Stimulated activated memory B cell treated with anti-CD40 and anti-IgM and Interleukin-4, amounts not matched to agents 10 μg/mL and 1 μg/mL and 100 μg/mL, for 72 hours (primary cell): ENCODE results near the gene EPHB2.

ENCODE experiments used
- ATAC-seq: fragments of 150-1000 bp; cut with Tn5 transposase; 2 replicates; pipeline ENCODE4 v1.10.0; 2021
- H3K27ac Mint-ChIP-seq: one replicate; pipeline ENCODE4 v1.8.0; 2022; ENCODE audit warnings: mild to moderate bottlenecking, mixed read lengths
- H3K27me3 Mint-ChIP-seq: one replicate; pipeline ENCODE4 v1.8.0; 2022; ENCODE audit warnings: mixed read lengths
- H3K36me3 Mint-ChIP-seq: one replicate; pipeline ENCODE4 v1.8.0; 2022; ENCODE audit warnings: mixed read lengths
- H3K4me1 Mint-ChIP-seq: one replicate; pipeline ENCODE4 v1.8.0; 2022; ENCODE audit warnings: mixed read lengths
- H3K4me3 Mint-ChIP-seq: one replicate; pipeline ENCODE4 v1.8.0; 2022; ENCODE audit warnings: mild to moderate bottlenecking, moderate library complexity, mixed read lengths
- H3K9me3 Mint-ChIP-seq: one replicate; pipeline ENCODE4 v1.8.0; 2022; ENCODE audit warnings: mixed read lengths

Gene EPHB2

GRCh38 chr1:22855668-22856606, 145.3 kb downstream of the EPHB2 start:
- Mint-ChIP-seq H3K9me3 (no peaks in the 10 kb centered on the region), H3K27ac (peak overlapping the region; percentile 47), H3K4me3 (no peak overlapping the region), H3K36me3 (no peaks in the 10 kb centered on the region), H3K4me1 (peaks cover 39% of the 10 kb centered on the region), H3K27me3 (peaks cover 21% of the 10 kb centered on the region)
- ATAC-seq = no peak

- ATAC-seq = no peak
- Mint-ChIP-seq H3K4me3 (no peak overlapping the region), H3K4me1 (peaks cover 32% of the 10 kb centered on the region), H3K27me3 (peaks cover 21% of the 10 kb centered on the region), H3K9me3 (no peaks in the 10 kb centered on the region), H3K36me3 (no peaks in the 10 kb centered on the region), H3K27ac (no peak overlapping the region)
These were observed 147.0 kb downstream of the EPHB2 start for GRCh38 chr1:22857661-22858060.

GRCh38 chr1:22860414-22860800, 149.8 kb downstream of the EPHB2 start:
- no peaks in the 10 kb centered on the region for H3K9me3 Mint-ChIP-seq
- H3K4me1 Mint-ChIP-seq = peaks cover 11% of the 10 kb centered on the region
- H3K27me3 Mint-ChIP-seq = peaks cover 22% of the 10 kb centered on the region
- H3K4me3 Mint-ChIP-seq = no peak overlapping the region
- ATAC-seq = peak; percentile 29
- no peak overlapping the region for H3K27ac Mint-ChIP-seq
- no peaks in the 10 kb centered on the region for H3K36me3 Mint-ChIP-seq

- H3K27me3 Mint-ChIP-seq = peaks cover 27% of the 10 kb centered on the region
- peaks cover 15% of the 10 kb centered on the region for H3K4me1 Mint-ChIP-seq
- no peak overlapping the region for H3K27ac Mint-ChIP-seq
- no peaks in the 10 kb centered on the region for H3K36me3 Mint-ChIP-seq
- H3K4me3 Mint-ChIP-seq = no peak overlapping the region
- no peak for ATAC-seq
- H3K9me3 Mint-ChIP-seq = peaks cover under 1% of the 10 kb centered on the region
These were observed 150.3 kb downstream of the EPHB2 start for GRCh38 chr1:22860883-22861385.

GRCh38 chr1:22861764-22862440, 151.3 kb downstream of the EPHB2 start:
- peaks cover 34% of the 10 kb centered on the region for H3K27me3 Mint-ChIP-seq
- H3K4me3 Mint-ChIP-seq = no peak overlapping the region
- H3K27ac Mint-ChIP-seq = no peak overlapping the region
- ATAC-seq = no peak
- H3K36me3 Mint-ChIP-seq = no peaks in the 10 kb centered on the region
- H3K4me1 Mint-ChIP-seq = peaks cover 17% of the 10 kb centered on the region
- peaks cover 2% of the 10 kb centered on the region for H3K9me3 Mint-ChIP-seq

GRCh38 chr1:22862752-22863151, 152.1 kb downstream of the EPHB2 start:
- Mint-ChIP-seq H3K36me3 (no peaks in the 10 kb centered on the region), H3K27ac (no peak overlapping the region), H3K9me3 (peaks cover 2% of the 10 kb centered on the region), H3K27me3 (peaks cover 43% of the 10 kb centered on the region), H3K4me1 (peaks cover 17% of the 10 kb centered on the region), H3K4me3 (no peak overlapping the region)
- ATAC-seq = no peak

GRCh38 chr1:22863766-22864165, 153.1 kb downstream of the EPHB2 start:
- Mint-ChIP-seq H3K36me3 (no peaks in the 10 kb centered on the region), H3K4me3 (no peak overlapping the region), H3K4me1 (peaks cover 17% of the 10 kb centered on the region), H3K27ac (no peak overlapping the region), H3K9me3 (peaks cover 2% of the 10 kb centered on the region), H3K27me3 (peaks cover 47% of the 10 kb centered on the region)
- ATAC-seq = no peak

- H3K36me3 Mint-ChIP-seq = no peaks in the 10 kb centered on the region
- peaks cover 13% of the 10 kb centered on the region for H3K4me1 Mint-ChIP-seq
- peaks cover 49% of the 10 kb centered on the region for H3K27me3 Mint-ChIP-seq
These were observed 154.2 kb downstream of the EPHB2 start for GRCh38 chr1:22864886-22865285.

GRCh38 chr1:22865736-22866135, 155.1 kb downstream of the EPHB2 start:
- no peak for ATAC-seq
- peaks cover 2% of the 10 kb centered on the region for H3K9me3 Mint-ChIP-seq
- no peak overlapping the region for H3K27ac Mint-ChIP-seq
- H3K36me3 Mint-ChIP-seq = no peaks in the 10 kb centered on the region
- H3K4me3 Mint-ChIP-seq = no peak overlapping the region
- peaks cover 9% of the 10 kb centered on the region for H3K4me1 Mint-ChIP-seq
- peaks cover 43% of the 10 kb centered on the region for H3K27me3 Mint-ChIP-seq

More at GRCh38 chr1:22864886-22865285, 154.2 kb downstream of the EPHB2 start:
- ATAC-seq = no peak
- no peak overlapping the region for H3K27ac Mint-ChIP-seq
- H3K4me3 Mint-ChIP-seq = no peak overlapping the region
- peaks cover 2% of the 10 kb centered on the region for H3K9me3 Mint-ChIP-seq

GRCh38 chr1:22866868-22867267, 156.2 kb downstream of the EPHB2 start:
- H3K4me3 Mint-ChIP-seq = no peak overlapping the region
- H3K27ac Mint-ChIP-seq = no peak overlapping the region
- peaks cover 9% of the 10 kb centered on the region for H3K4me1 Mint-ChIP-seq
- peaks cover 43% of the 10 kb centered on the region for H3K27me3 Mint-ChIP-seq
- ATAC-seq = no peak
- H3K9me3 Mint-ChIP-seq = peaks cover 2% of the 10 kb centered on the region
- no peaks in the 10 kb centered on the region for H3K36me3 Mint-ChIP-seq

GRCh38 chr1:22868331-22868730, 157.7 kb downstream of the EPHB2 start:
- no peak overlapping the region for H3K4me3 Mint-ChIP-seq
- peaks cover 9% of the 10 kb centered on the region for H3K4me1 Mint-ChIP-seq
- no peaks in the 10 kb centered on the region for H3K36me3 Mint-ChIP-seq
- no peak for ATAC-seq
- peaks cover 43% of the 10 kb centered on the region for H3K27me3 Mint-ChIP-seq
- H3K27ac Mint-ChIP-seq = no peak overlapping the region
- H3K9me3 Mint-ChIP-seq = peaks cover 2% of the 10 kb centered on the region

GRCh38 chr1:22869325-22869724, 158.7 kb downstream of the EPHB2 start:
- peaks cover 2% of the 10 kb centered on the region for H3K9me3 Mint-ChIP-seq
- peaks cover 9% of the 10 kb centered on the region for H3K4me1 Mint-ChIP-seq

GRCh38 chr1:22870201-22870871, 159.7 kb downstream of the EPHB2 start:
- no peak overlapping the region for H3K27ac Mint-ChIP-seq
- peaks cover 8% of the 10 kb centered on the region for H3K4me1 Mint-ChIP-seq
- H3K27me3 Mint-ChIP-seq = peaks cover 45% of the 10 kb centered on the region
- H3K4me3 Mint-ChIP-seq = no peak overlapping the region
- ATAC-seq = no peak
- no peaks in the 10 kb centered on the region for H3K36me3 Mint-ChIP-seq
- H3K9me3 Mint-ChIP-seq = peaks cover 2% of the 10 kb centered on the region

More at GRCh38 chr1:22869325-22869724, 158.7 kb downstream of the EPHB2 start:
- Mint-ChIP-seq H3K27me3 (peaks cover 43% of the 10 kb centered on the region), H3K36me3 (no peaks in the 10 kb centered on the region), H3K4me3 (no peak overlapping the region), H3K27ac (no peak overlapping the region)
- ATAC-seq = no peak

- Mint-ChIP-seq H3K36me3 (no peaks in the 10 kb centered on the region), H3K9me3 (no peaks in the 10 kb centered on the region), H3K4me3 (no peak overlapping the region), H3K27me3 (peaks cover 27% of the 10 kb centered on the region), H3K4me1 (no peaks in the 10 kb centered on the region), H3K27ac (no peak overlapping the region)
- no peak for ATAC-seq
These were observed 162.5 kb downstream of the EPHB2 start for GRCh38 chr1:22872981-22873664.

- Mint-ChIP-seq H3K27me3 (peaks cover 25% of the 10 kb centered on the region), H3K27ac (no peak overlapping the region), H3K36me3 (no peaks in the 10 kb centered on the region), H3K9me3 (no peaks in the 10 kb centered on the region), H3K4me1 (no peaks in the 10 kb centered on the region), H3K4me3 (no peak overlapping the region)
- ATAC-seq = no peak
These were observed 164.1 kb downstream of the EPHB2 start for GRCh38 chr1:22874785-22875184.
